GM19452 (cell line): ENCODE data around the gene FABP3.

Experiments
- ATAC-seq: cut with Tn5 transposase; IDR thresholded peaks from one replicate; pipeline ENCODE4 v1.9.1; 2021; ENCODE audit not compliant: unreplicated experiment

The FABP3 gene

GRCh38 chr1:31324093-31324492 lies 48.8 kb downstream of the FABP3 start:
- ATAC-seq: no peak

- no peak for ATAC-seq
Observed at GRCh38 chr1:31318146-31318545, 54.7 kb downstream of the FABP3 start.

DNA sequence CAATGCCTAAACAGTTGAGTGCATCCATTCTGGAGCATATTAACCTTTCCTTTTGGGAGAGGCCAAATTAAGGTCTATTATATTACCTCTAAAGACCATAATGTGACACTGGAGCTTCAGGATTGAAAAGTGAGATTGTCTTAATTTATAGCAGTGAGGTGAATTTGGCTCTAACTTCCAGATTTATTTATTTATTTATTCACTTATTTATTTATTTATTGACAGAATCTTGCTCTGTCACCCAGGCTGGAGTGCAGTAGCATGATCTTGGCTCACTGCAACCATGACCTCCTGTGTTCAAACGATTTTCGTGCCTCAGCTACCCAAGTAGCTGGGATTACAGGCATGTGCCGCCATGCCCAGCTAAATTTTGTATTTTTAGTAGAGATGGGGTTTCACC lies 57.0 kb downstream of the FABP3 start:
- no peak for ATAC-seq
